Tibial nerve (tissue), 4 donors: Measurements from ENCODE around the gene NRG2. TPM values are rescaled to one million over a fixed set of nuclear protein-coding genes. Genes with fewer than 3 reads are reported as not detected.

Source experiments
- DNase-seq, 2 donors: peaks; one replicate each; pipeline ENCODE4 v3.0.0-alpha.2; 2019; ENCODE audit warnings: low spot score in 2 of 2
- H3K27ac ChIP-seq, 4 donors: fragments of 200-600 bp; sonication (generic) in 3 of 4; one replicate each; pipeline ENCODE4 v1.5.1; 2017 to 2019; ENCODE audit warnings: mild to moderate bottlenecking in 1 of 4
- H3K27me3 ChIP-seq, 2 donors: fragments of 200-600 bp; sonication (generic) in 1 of 2; one replicate each; pipeline versions ENCODE4 v1.5.1 to v1.6.0; 2017 to 2019
- H3K36me3 ChIP-seq, 3 donors: fragments of 200-600 bp; sonication (generic); one replicate each; pipeline ENCODE4 v1.5.1; 2018 to 2019
- H3K4me1 ChIP-seq, 4 donors: fragments of 200-600 bp; sonication (generic) in 3 of 4; one replicate each; pipeline ENCODE4 v1.5.1; 2017 to 2019
- H3K4me3 ChIP-seq, 4 donors: fragments of 200-600 bp; sonication (generic) in 3 of 4; one replicate each; pipeline ENCODE4 v1.5.1; 2017 to 2019; ENCODE audit warnings: mild to moderate bottlenecking in 1 of 4, moderate library complexity in 1 of 4
- H3K9me3 ChIP-seq, 4 donors: fragments of 200-600 bp; sonication (generic) in 3 of 4; one replicate each; pipeline ENCODE4 v1.5.1; 2017 to 2019
- CTCF ChIP-seq, 5 experiments: fragments of 200-600 bp in 3 of 5; fragments of 450-650 bp in 2 of 5; sonication (generic) in 3 of 5; IDR thresholded peaks; one replicate each; pipeline ENCODE4 v1.5.1; 2016 to 2019; ENCODE audit warnings: antibody characterized with exemption in 5 of 5, mild to moderate bottlenecking in 3 of 5, moderate library complexity in 2 of 5
- EP300 ChIP-seq, 2 donors: sonication (generic); formaldehyde crosslinking; IDR thresholded peaks; one replicate each; pipeline ENCODE4 v1.6.1; 2017; ENCODE audit warnings: antibody characterized with exemption in 2 of 2, mild to moderate bottlenecking in 1 of 2
- POLR2A ChIP-seq, 2 donors: fragments of 450-650 bp; IDR thresholded peaks; one replicate each; pipeline ENCODE4 v1.6.1; 2017; ENCODE audit warnings: antibody characterized with exemption in 2 of 2, mild to moderate bottlenecking in 2 of 2, moderate library complexity in 2 of 2
- WGBS, 2 donors: methylation state at CpG; one replicate each; pipeline ENCODE4 v1.1.5; 2018; 5-methylcytosine and 5-hydroxymethylcytosine counted together
- total RNA-seq, 4 donors: library from RNA; depleted of rRNA; stranded (reverse); fragments of >200 nt; gene quantifications; one replicate each; pipeline ENCODE4 v1.1.0, GENCODE V29; 2016

NRG2 gene
- total RNA-seq, 4 donors from 2014 or later = 2.0 to 5.1 (median 3.4) TPM

DNA sequence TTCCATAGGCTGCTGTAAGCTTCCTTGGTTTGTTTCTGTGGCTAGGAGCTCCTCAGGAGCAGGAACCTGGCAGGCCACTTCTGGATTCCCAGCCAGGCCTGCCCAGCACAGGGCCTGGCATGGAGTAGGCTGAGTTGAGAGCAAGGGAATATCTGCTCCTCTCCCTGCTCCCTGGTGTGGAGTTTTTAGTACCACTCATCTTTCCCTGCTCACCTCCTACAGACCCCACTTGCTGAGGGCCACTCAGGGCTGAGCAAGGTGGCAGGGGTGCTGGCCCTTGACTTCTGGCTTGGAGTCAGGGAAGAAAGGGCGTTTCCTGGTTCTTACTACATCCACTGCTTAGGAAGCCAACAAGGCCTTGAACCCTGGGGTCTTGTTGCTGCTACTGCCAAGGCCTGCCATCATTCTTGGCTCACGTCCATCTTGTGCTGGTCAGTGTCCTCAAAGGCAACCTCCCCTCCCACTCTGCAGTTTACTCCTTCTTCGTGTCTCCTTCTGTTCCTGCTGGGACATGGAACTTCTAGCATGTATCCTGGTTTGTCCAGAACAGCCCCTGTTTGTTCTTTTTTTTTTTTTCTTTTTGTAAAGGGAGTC lies 192.6 kb downstream of the NRG2 start:
- no peaks in the 10 kb centered on the region for H3K9me3 ChIP-seq
- H3K27me3 ChIP-seq = peaks cover 0 to 11% of the 10 kb centered on the region in 2 donors
- peaks cover 0 to 19% (median 0%) of the 10 kb centered on the region in 3 donors for H3K36me3 ChIP-seq
- TF ChIP-seq EP300 (IDR thresholded peaks at IDR 0.05) = no peak
- no peak for TF ChIP-seq POLR2A (IDR thresholded peaks at IDR 0.05)
- TF ChIP-seq CTCF (IDR thresholded peaks at IDR 0.05) = no peak
- 66 to 69% methylated on average over 3 of the region's 3 CpGs for WGBS, 2 donors
- peaks cover 0 to 18% (median 0%) of the 10 kb centered on the region in 4 donors for H3K4me1 ChIP-seq
- DNase-seq = no peak
- H3K27ac ChIP-seq = no peak overlapping the region
- H3K4me3 ChIP-seq = no peak overlapping the region

- no peak overlapping the region for H3K27ac ChIP-seq
- H3K36me3 ChIP-seq = peaks cover 0 to 19% (median 0%) of the 10 kb centered on the region in 3 donors
- peaks cover 0 to 18% (median 0%) of the 10 kb centered on the region in 4 donors for H3K4me1 ChIP-seq
- DNase-seq = no peak
- WGBS, 2 donors = 66 to 82% methylated on average over 2 of the region's 2 CpGs
- TF ChIP-seq CTCF (IDR thresholded peaks at IDR 0.05) (no peak), POLR2A (IDR thresholded peaks at IDR 0.05) (no peak), EP300 (IDR thresholded peaks at IDR 0.05) (no peak)
- peaks cover 0 to 11% of the 10 kb centered on the region in 2 donors for H3K27me3 ChIP-seq
- no peaks in the 10 kb centered on the region for H3K9me3 ChIP-seq
- H3K4me3 ChIP-seq = no peak overlapping the region
Measured at GRCh38 chr5:139849942-139850341, 193.2 kb downstream of the NRG2 start.

GRCh38 chr5:139849501-139849900 lies 193.6 kb downstream of the NRG2 start:
- no peak overlapping the region for H3K27ac ChIP-seq
- DNase-seq = no peak
- H3K36me3 ChIP-seq = peaks cover 0 to 19% (median 0%) of the 10 kb centered on the region in 3 donors
- WGBS, 2 donors = 74 to 76% methylated on average over 7 of the region's 7 CpGs
- TF ChIP-seq POLR2A (IDR thresholded peaks at IDR 0.05) = no peak
- no peak for TF ChIP-seq EP300 (IDR thresholded peaks at IDR 0.05)
- TF ChIP-seq CTCF (IDR thresholded peaks at IDR 0.05) = no peak
- no peaks in the 10 kb centered on the region for H3K9me3 ChIP-seq
- H3K27me3 ChIP-seq = peaks cover 0 to 11% of the 10 kb centered on the region in 2 donors
- H3K4me1 ChIP-seq = peaks cover 0 to 18% (median 0%) of the 10 kb centered on the region in 4 donors
- H3K4me3 ChIP-seq = no peak overlapping the region

DNA sequence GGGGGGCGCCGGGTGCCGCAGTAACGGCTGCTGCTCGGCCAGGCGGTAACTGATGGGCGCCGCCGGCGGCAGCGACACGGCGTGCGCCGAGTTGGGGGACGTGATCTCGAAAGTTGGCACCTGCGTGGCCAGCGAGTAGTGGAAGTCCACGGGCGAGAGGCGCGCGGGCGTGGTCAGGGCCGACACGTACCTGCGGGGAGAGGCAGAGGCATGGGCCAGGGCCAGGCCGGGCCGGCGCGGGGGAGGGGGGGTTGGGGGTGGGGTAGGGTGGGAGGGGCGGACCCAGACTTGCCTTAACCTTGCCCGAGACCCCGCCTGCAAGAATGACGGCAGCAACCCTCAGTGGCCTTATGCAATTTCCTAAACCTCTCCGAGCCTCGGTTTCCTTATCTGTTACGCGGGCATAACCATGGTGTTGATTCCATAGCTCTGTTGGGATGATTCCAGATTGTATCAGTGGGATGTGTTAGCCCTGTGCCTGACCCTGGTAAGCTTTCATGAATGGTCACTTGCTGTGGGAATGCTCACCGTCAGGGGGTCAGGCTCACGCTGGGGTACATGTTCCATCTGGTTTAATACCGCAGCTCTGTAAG lies 194.5 kb downstream of the NRG2 start:
- TF ChIP-seq CTCF (IDR thresholded peaks at IDR 0.05) (no peak), EP300 (IDR thresholded peaks at IDR 0.05) (no peak), POLR2A (IDR thresholded peaks at IDR 0.05) (no peak)
- Histone ChIP-seq H3K4me3 (peak overlapping the region; percentile 37 to 75 (median 69)), H3K27ac (peak overlapping the region in 3 of 4 donors; percentile 50 to 80 (median 71)), H3K27me3 (peaks cover 0 to 11% of the 10 kb centered on the region in 2 donors), H3K4me1 (peaks cover 0 to 18% (median 0%) of the 10 kb centered on the region in 4 donors), H3K36me3 (peaks cover 0 to 19% (median 0%) of the 10 kb centered on the region in 3 donors), H3K9me3 (no peaks in the 10 kb centered on the region)
- DNase-seq = no peak
- 23 to 25% methylated on average over 21 to 22 of the region's 43 CpGs for WGBS, 2 donors
